ENCODE results near the gene P2RY12.

GRCh38 chr3:151371526-151371925 lies 13.0 kb downstream of the P2RY12 start:
- TF ChIP-seq CTCF (IDR thresholded peaks at IDR 0.05 in 4 of 5, conservative IDR thresholded peaks at IDR 0.05 in 1 of 5) (no peak), POLR2A (IDR thresholded peaks at IDR 0.05) (no peak)
